ENCODE data around the gene SLC10A2.

GRCh38 chr13:103107580-103107979 lies 41.4 kb upstream of the SLC10A2 start:
- TF ChIP-seq, protein P1, sequence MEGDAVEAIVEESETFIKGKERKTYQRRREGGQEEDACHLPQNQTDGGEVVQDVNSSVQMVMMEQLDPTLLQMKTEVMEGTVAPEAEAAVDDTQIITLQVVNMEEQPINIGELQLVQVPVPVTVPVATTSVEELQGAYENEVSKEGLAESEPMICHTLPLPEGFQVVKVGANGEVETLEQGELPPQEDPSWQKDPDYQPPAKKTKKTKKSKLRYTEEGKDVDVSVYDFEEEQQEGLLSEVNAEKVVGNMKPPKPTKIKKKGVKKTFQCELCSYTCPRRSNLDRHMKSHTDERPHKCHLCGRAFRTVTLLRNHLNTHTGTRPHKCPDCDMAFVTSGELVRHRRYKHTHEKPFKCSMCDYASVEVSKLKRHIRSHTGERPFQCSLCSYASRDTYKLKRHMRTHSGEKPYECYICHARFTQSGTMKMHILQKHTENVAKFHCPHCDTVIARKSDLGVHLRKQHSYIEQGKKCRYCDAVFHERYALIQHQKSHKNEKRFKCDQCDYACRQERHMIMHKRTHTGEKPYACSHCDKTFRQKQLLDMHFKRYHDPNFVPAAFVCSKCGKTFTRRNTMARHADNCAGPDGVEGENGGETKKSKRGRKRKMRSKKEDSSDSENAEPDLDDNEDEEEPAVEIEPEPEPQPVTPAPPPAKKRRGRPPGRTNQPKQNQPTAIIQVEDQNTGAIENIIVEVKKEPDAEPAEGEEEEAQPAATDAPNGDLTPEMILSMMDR (IDR thresholded peaks at IDR 0.05): no peak
- no peak for TF ChIP-seq POLR2A (IDR thresholded peaks at IDR 0.05)

All from uterus (tissue), 2 donors.